Keratinocyte (primary cell): Measurements from ENCODE around the gene DCTD. TPM values are rescaled to one million over a fixed set of nuclear protein-coding genes. Genes with fewer than 3 reads are reported as not detected.

Experiments used
- DNase-seq: peaks from one replicate; pipeline ENCODE4 v3.0.0-alpha.2; 2011; ENCODE audit warnings: low read depth, missing footprints, low spot score
- FAIRE-seq: peaks from 2 replicates; lab custom pipeline; 2011; peaks lifted over from hg19 to GRCh38; lab: Jason Lieb, UNC
- H2AFZ ChIP-seq: 2 replicates; pipeline ENCODE4 v1.6.0; 2012; ENCODE audit warnings: low read length, control low read depth, inconsistent platforms; ENCODE audit not compliant: control insufficient read depth
- H3K27ac ChIP-seq: 2 replicates; pipeline ENCODE4 v1.5.1; 2011; ENCODE audit warnings: low read length; ENCODE audit not compliant: control insufficient read depth, insufficient read depth
- H3K27me3 ChIP-seq: 3 replicates; pipeline ENCODE4 v1.6.0; 2011; ENCODE audit warnings: low read length; ENCODE audit not compliant: control insufficient read depth, insufficient read depth; ENCODE audit errors: extremely low read depth
- H3K36me3 ChIP-seq, 2 experiments: 2 replicates in 1 of 2; 3 replicates in 1 of 2; pipeline ENCODE4 v1.5.1; 2011; ENCODE audit warnings: low read length in 2 of 2, mild to moderate bottlenecking in 1 of 2; ENCODE audit not compliant: control insufficient read depth in 2 of 2, insufficient read depth in 2 of 2; ENCODE audit errors: extremely low read depth in 1 of 2
- H3K4me1 ChIP-seq: 3 replicates; pipeline ENCODE4 v1.5.1; 2011; ENCODE audit warnings: low read length; ENCODE audit not compliant: control insufficient read depth, insufficient read depth; ENCODE audit errors: extremely low read depth
- H3K4me2 ChIP-seq: 3 replicates; pipeline ENCODE4 v1.6.0; 2011; ENCODE audit warnings: low read depth, low read length; ENCODE audit not compliant: control insufficient read depth, insufficient read depth; ENCODE audit errors: extremely low read depth
- H3K4me3 ChIP-seq, 3 experiments: fragments of 200-600 bp in 1 of 3; sonication (generic) in 1 of 3; 2 replicates in 2 of 3; 3 replicates in 1 of 3; pipeline ENCODE4 v1.5.1; 2011 to 2016; ENCODE audit warnings: low read length in 3 of 3, mild to moderate bottlenecking in 3 of 3, control low read depth in 2 of 3, inconsistent platforms in 1 of 3, low read depth in 1 of 3, mixed read lengths in 1 of 3, mixed run types in 1 of 3, moderate library complexity in 1 of 3; ENCODE audit not compliant: control insufficient read depth in 2 of 3, insufficient read depth in 2 of 3; ENCODE audit errors: extremely low read depth in 1 of 3
- H3K79me2 ChIP-seq: 2 replicates; pipeline ENCODE4 v1.6.0; 2012; ENCODE audit warnings: low read length; ENCODE audit not compliant: control insufficient read depth, insufficient read depth
- H3K9ac ChIP-seq: 3 replicates; pipeline ENCODE4 v1.6.0; 2011; ENCODE audit warnings: low read length; ENCODE audit not compliant: control insufficient read depth, insufficient read depth; ENCODE audit errors: extremely low read depth
- H3K9me1 ChIP-seq: 3 replicates; pipeline ENCODE4 v1.6.0; 2011; ENCODE audit warnings: low read length; ENCODE audit not compliant: control insufficient read depth, insufficient read depth; ENCODE audit errors: extremely low read depth
- H3K9me3 ChIP-seq: 2 replicates; pipeline ENCODE4 v1.5.1; 2012; ENCODE audit warnings: low read depth, low read length; ENCODE audit not compliant: control insufficient read depth
- H4K20me1 ChIP-seq: 3 replicates; pipeline ENCODE4 v1.6.0; 2011; ENCODE audit warnings: low read length; ENCODE audit not compliant: control insufficient read depth, insufficient read depth; ENCODE audit errors: extremely low read depth
- CTCF ChIP-seq, 3 experiments: IDR thresholded peaks in 1 of 3; conservative IDR thresholded peaks in 1 of 3; optimal IDR thresholded peaks in 1 of 3; 2 replicates in 2 of 3; 3 replicates in 1 of 3; pipeline versions ENCODE3 to v1.5.1; 2011; ENCODE audit warnings: low read length in 3 of 3, mild to moderate bottlenecking in 3 of 3, moderate library complexity in 2 of 3, control low read depth in 1 of 3, inconsistent platforms in 1 of 3; ENCODE audit not compliant: insufficient read depth in 2 of 3; ENCODE audit errors: extremely low read depth in 1 of 3
- EZH2 ChIP-seq: IDR thresholded peaks from one replicate; pipeline ENCODE4 v1.6.1; 2012; ENCODE audit warnings: inconsistent platforms, mild to moderate bottlenecking, low read length, moderate library complexity
- dilution Hi-C: fragments of 300-500 bp; cut with MboI; formaldehyde crosslinking; loops from one replicate; pipeline ENCODE4 v1.7.0; 2020; ENCODE audit warnings: low sequenced_read_pairs; ENCODE audit not compliant: extremely low pct_ligation_motif_present
- polyA plus RNA-seq, 5 experiments: library from polyadenylated mRNA; depleted of rRNA in 3 of 5; stranded (reverse) in 3 of 5; stranded (forward) in 1 of 5; unstranded in 1 of 5; fragments of >200 nt; gene quantifications; 1 replicate in 1 of 5; 2 replicates in 3 of 5; 3 replicates in 1 of 5; pipeline versions ENCODE4 v1.2.1 to v1.2.3, GENCODE V29; 2011 to 2012; ENCODE audit warnings: missing spikeins in 2 of 5, low read depth in 1 of 5, low replicate concordance in 1 of 5

Gene DCTD
- polyA plus RNA-seq, 1 donor (not counting 4 experiments of a cell fraction or from before 2014, with no cell fraction given) = 119 TPM

GRCh38 chr4:182944484-182945213 lies 27.5 kb upstream of the DCTD start:
- Histone ChIP-seq H3K4me2 (no peak overlapping the region), H4K20me1 (no peaks in the 10 kb centered on the region), H3K79me2 (no peaks in the 10 kb centered on the region), H3K9me3 (no peaks in the 10 kb centered on the region), H3K27ac (no peak overlapping the region), H3K9ac (no peak overlapping the region), H2AFZ (no peak overlapping the region), H3K9me1 (no peaks in the 10 kb centered on the region), H3K36me3 (no peaks in the 10 kb centered on the region), H3K4me1 (no peaks in the 10 kb centered on the region), H3K27me3 (peaks cover 14% of the 10 kb centered on the region), H3K4me3 (no peak overlapping the region)
- TF ChIP-seq CTCF (optimal IDR thresholded peaks at IDR 0.05 in 1 of 3, IDR thresholded peaks at IDR 0.05 in 1 of 3, conservative IDR thresholded peaks at IDR 0.05 in 1 of 3; ENCODE audit: extremely low read depth in 1 of 3, insufficient read depth in 2 of 3, low read length in 3 of 3) (no peak), EZH2 (no peak)
- dilution Hi-C loops = loop anchor here (25.0 kb wide), 1 partner anchor 318 kb away; no protein-coding TSS in a partner anchor
- DNase-seq (no peak), FAIRE-seq (no peak)

GRCh38 chr4:182939680-182940079 lies 22.5 kb upstream of the DCTD start:
- H3K36me3 ChIP-seq = no peaks in the 10 kb centered on the region
- no peak overlapping the region for H3K4me2 ChIP-seq
- TF ChIP-seq CTCF (optimal IDR thresholded peaks at IDR 0.05 in 1 of 3, IDR thresholded peaks at IDR 0.05 in 1 of 3, conservative IDR thresholded peaks at IDR 0.05 in 1 of 3; ENCODE audit: extremely low read depth in 1 of 3, insufficient read depth in 2 of 3, low read length in 3 of 3) = no peak
- no peak for TF ChIP-seq EZH2
- no peak overlapping the region for H3K27ac ChIP-seq
- no peaks in the 10 kb centered on the region for H3K79me2 ChIP-seq
- FAIRE-seq = no peak
- H2AFZ ChIP-seq = no peak overlapping the region
- dilution Hi-C loops = loop anchor here (25.0 kb wide), 1 partner anchor 323 kb away; no protein-coding TSS in a partner anchor
- peaks cover 14% of the 10 kb centered on the region for H3K27me3 ChIP-seq
- no peak overlapping the region for H3K9ac ChIP-seq
- H3K4me1 ChIP-seq = no peaks in the 10 kb centered on the region
- H3K9me1 ChIP-seq = no peaks in the 10 kb centered on the region
- no peak for DNase-seq
- no peak overlapping the region for H3K4me3 ChIP-seq
- H3K9me3 ChIP-seq = no peaks in the 10 kb centered on the region
- no peaks in the 10 kb centered on the region for H4K20me1 ChIP-seq
